Endodermal cell (in vitro differentiated cells): Measurements from ENCODE around the gene RAVER1. TPM values are rescaled to one million over a fixed set of nuclear protein-coding genes. Genes with fewer than 3 reads are reported as not detected.
"Not testable (repeated sequence)": the region's sequence is repeated elsewhere in the genome, so short reads cannot be mapped to it uniquely, and the experiment has no call there.

Experiments
- DNase-seq: peaks from one replicate; pipeline ENCODE4 v3.0.0-alpha.2; 2017
- H3K27ac ChIP-seq: 2 replicates; pipeline ENCODE4 v1.5.1; 2013; ENCODE audit warnings: mild to moderate bottlenecking, low read depth, low read length, moderate library complexity
- H3K27me3 ChIP-seq: 2 replicates; pipeline ENCODE4 v1.6.1; 2013; ENCODE audit warnings: mild to moderate bottlenecking, low read length, moderate library complexity; ENCODE audit not compliant: insufficient read depth, control insufficient read depth, poor library complexity, severe bottlenecking
- H3K36me3 ChIP-seq: 2 replicates; pipeline ENCODE4 v1.7.0; 2013; ENCODE audit warnings: mild to moderate bottlenecking, low read length, moderate library complexity; ENCODE audit not compliant: control insufficient read depth, insufficient read depth
- H3K4me1 ChIP-seq: one replicate; pipeline ENCODE4 v1.7.0; 2013; ENCODE audit warnings: low read length; ENCODE audit not compliant: control insufficient read depth, insufficient read depth
- H3K4me3 ChIP-seq: 2 replicates; pipeline ENCODE4 v1.5.1; 2013; ENCODE audit warnings: mild to moderate bottlenecking, low read length, moderate library complexity
- H3K9ac ChIP-seq: 2 replicates; pipeline ENCODE4 v1.6.1; 2013; ENCODE audit warnings: mild to moderate bottlenecking, low read length, moderate library complexity; ENCODE audit not compliant: poor library complexity, severe bottlenecking; ENCODE audit errors: extremely low read depth
- H3K9me3 ChIP-seq: 2 replicates; pipeline ENCODE4 v1.6.1; 2013; ENCODE audit warnings: mild to moderate bottlenecking, low read length, moderate library complexity; ENCODE audit not compliant: control insufficient read depth
- H3K27ac Mint-ChIP-seq: 2 replicates; pipeline ENCODE4 v1.8.0; 2020; ENCODE audit warnings: mixed read lengths
- H3K27me3 Mint-ChIP-seq: 2 replicates; pipeline ENCODE4 v1.8.0; 2021; ENCODE audit warnings: mild to moderate bottlenecking, mixed read lengths; ENCODE audit not compliant: insufficient read depth
- H3K36me3 Mint-ChIP-seq: 2 replicates; pipeline ENCODE4 v1.8.0; 2020; ENCODE audit warnings: low read depth, mixed read lengths
- H3K4me1 Mint-ChIP-seq: 2 replicates; pipeline ENCODE4 v1.8.0; 2020; ENCODE audit warnings: mixed read lengths
- H3K4me3 Mint-ChIP-seq: 2 replicates; pipeline ENCODE4 v1.8.0; 2020; ENCODE audit warnings: mild to moderate bottlenecking, moderate library complexity, mixed read lengths
- H3K9me3 Mint-ChIP-seq: 2 replicates; pipeline ENCODE4 v1.8.0; 2020; ENCODE audit warnings: mild to moderate bottlenecking, mixed read lengths
- whole genome bisulfite sequencing, 2 experiments: methylation state at CpG; one replicate each; pipeline versions ENCODE4 v1.1.5 to v1.1.7; 2013; ENCODE audit warnings: missing lambda C conversion rate in 2 of 2, mixed read lengths in 1 of 2; ENCODE audit not compliant: insufficient coverage in 1 of 2, insufficient read length in 1 of 2; 5-methylcytosine and 5-hydroxymethylcytosine counted together
- total RNA-seq, 2 donors: library from RNA; stranded (reverse); fragmentation: NEBNext Ultra II Directional in 1 of 2; extraction: Animal tissue kit (Norgen Biotek cat#: 25700) in 1 of 2; gene quantifications; 2 replicates in 1 of 2; 3 replicates in 1 of 2; pipeline ENCODE4 v1.2.1, GENCODE V29; 2021
- TF ChIP-seq, protein P1 (sequence below): fragments of 200-600 bp; sonication (generic); conservative IDR thresholded peaks from 2 replicates; pipeline ENCODE4 v1.5.0; 2021; ENCODE audit warnings: antibody characterized with exemption, mild to moderate bottlenecking

RAVER1 gene
- total RNA-seq, 2 donors from 2014 or later, result 53.1 to 64.7 TPM

DNA sequence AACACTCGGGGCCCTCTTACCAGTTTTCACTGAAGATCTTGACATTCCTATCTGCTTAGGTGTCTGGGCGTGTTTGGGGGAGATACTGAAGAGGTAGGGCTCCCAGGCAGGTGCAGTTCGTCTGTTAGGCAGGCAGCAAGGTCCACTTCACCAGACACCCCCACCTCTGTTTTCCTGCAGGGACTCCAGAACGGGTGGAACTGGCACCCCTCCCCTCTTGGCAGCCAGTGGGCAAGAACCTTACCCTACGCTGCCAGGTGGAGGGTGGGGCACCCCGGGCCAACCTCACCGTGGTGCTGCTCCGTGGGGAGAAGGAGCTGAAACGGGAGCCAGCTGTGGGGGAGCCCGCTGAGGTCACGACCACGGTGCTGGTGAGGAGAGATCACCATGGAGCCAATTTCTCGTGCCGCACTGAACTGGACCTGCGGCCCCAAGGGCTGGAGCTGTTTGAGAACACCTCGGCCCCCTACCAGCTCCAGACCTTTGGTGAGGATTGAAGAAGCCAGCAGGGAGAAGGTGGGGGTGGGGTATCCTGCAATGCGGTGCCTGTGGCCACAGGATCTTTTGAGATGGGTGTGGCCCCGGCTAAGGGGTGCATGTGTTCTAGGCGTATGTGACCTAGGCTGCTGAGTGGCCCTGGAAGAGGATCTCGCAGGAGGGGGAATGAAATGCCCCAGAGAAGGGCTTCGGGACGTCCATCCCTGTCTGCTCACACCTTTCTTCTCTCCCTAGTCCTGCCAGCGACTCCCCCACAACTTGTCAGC is 49.8 kb downstream of the RAVER1 start:
- H3K27me3 ChIP-seq, result peaks cover 33% of the 10 kb centered on the region
- no peak for DNase-seq
- H3K4me3 ChIP-seq, result no peak overlapping the region
- no peaks in the 10 kb centered on the region for H3K9me3 ChIP-seq
- H3K4me1 ChIP-seq, result no peaks in the 10 kb centered on the region
- Mint-ChIP-seq H3K9me3 (peaks cover 2% of the 10 kb centered on the region), H3K27ac (no peak overlapping the region), H3K36me3 (no peaks in the 10 kb centered on the region), H3K27me3 (peaks cover 39% of the 10 kb centered on the region), H3K4me1 (no peaks in the 10 kb centered on the region), H3K4me3 (no peak overlapping the region)
- no peak overlapping the region for H3K9ac ChIP-seq
- 83 to 86% methylated on average over 13 to 23 of the region's 23 CpGs for WGBS, 2 experiments
- H3K27ac ChIP-seq, result no peak overlapping the region
- TF ChIP-seq, protein P1, sequence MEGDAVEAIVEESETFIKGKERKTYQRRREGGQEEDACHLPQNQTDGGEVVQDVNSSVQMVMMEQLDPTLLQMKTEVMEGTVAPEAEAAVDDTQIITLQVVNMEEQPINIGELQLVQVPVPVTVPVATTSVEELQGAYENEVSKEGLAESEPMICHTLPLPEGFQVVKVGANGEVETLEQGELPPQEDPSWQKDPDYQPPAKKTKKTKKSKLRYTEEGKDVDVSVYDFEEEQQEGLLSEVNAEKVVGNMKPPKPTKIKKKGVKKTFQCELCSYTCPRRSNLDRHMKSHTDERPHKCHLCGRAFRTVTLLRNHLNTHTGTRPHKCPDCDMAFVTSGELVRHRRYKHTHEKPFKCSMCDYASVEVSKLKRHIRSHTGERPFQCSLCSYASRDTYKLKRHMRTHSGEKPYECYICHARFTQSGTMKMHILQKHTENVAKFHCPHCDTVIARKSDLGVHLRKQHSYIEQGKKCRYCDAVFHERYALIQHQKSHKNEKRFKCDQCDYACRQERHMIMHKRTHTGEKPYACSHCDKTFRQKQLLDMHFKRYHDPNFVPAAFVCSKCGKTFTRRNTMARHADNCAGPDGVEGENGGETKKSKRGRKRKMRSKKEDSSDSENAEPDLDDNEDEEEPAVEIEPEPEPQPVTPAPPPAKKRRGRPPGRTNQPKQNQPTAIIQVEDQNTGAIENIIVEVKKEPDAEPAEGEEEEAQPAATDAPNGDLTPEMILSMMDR, result no peak
- H3K36me3 ChIP-seq, result no peaks in the 10 kb centered on the region

DNA sequence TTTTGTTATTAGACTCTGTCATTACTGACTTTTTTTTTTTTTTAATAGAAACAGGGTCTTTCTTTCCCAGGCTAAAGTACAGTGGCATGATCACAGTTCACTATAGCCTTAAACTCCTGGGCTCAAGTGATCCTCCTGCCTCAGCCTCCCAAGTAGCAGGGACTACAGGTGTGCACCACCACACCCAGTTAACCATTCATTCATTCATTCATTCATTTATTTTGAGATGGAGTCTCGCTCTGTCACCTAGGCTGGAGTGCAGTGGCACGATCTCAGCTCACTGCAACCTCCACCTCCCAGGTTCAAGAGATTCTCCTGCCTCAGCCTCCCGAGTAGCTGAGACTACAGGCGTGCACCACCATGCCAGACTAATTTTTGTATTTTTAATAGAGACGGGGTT is 51.3 kb downstream of the RAVER1 start:
- H3K4me1 ChIP-seq, H3K9me3 Mint-ChIP-seq, H3K4me1 Mint-ChIP-seq, H3K4me3 Mint-ChIP-seq, H3K36me3 Mint-ChIP-seq, H3K9me3 ChIP-seq, H3K36me3 ChIP-seq, H3K27ac Mint-ChIP-seq, H3K9ac ChIP-seq, H3K27ac ChIP-seq, DNase-seq, H3K4me3 ChIP-seq: not testable (repeated sequence)
- H3K27me3 Mint-ChIP-seq, result peaks cover 25% of the 10 kb centered on the region
- 94 to 95% methylated on average over 5 of the region's 5 CpGs for WGBS, 2 experiments
- peaks cover 19% of the 10 kb centered on the region for H3K27me3 ChIP-seq

DNA sequence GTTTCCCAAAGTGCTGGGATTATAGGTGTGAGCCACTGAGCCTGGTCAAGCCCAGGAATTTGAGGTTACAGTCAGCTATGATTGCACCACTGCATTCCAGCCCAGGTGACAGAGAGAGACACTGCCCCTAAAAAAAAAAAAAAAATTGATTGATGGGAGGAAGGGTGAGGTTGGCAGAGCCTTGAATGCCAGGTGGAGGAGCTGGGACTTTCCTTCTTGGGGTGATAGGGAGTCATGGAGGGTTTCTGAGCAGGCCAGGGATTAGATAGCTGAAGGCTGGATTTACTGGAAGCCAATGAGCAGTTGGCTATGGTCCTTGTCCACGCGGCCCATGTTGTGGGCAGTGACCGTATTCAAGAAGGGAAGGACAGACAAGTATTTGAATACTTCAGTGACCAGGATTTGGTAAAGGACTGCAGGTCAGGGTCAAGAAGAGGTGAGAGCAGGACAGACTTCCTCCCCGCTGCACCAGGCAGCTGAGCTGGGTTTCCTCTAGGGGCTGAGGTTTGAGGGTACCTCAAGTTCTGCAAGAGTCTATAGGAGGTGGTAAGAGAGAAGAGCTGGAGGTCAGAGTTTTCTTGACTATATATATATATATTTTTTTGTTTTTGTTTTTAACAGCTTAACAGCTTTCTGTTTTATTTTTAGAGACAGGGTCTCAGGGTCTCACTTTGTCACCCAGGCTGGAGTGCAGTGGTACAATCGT is 53.4 kb downstream of the RAVER1 start:
- Mint-ChIP-seq H3K9me3 (no peaks in the 10 kb centered on the region), H3K27me3 (peaks cover 7% of the 10 kb centered on the region), H3K36me3 (no peaks in the 10 kb centered on the region), H3K27ac (no peak overlapping the region), H3K4me3 (no peak overlapping the region), H3K4me1 (no peaks in the 10 kb centered on the region)
- no peak overlapping the region for H3K4me3 ChIP-seq
- H3K27me3 ChIP-seq, result no peaks in the 10 kb centered on the region
- DNase-seq, result no peak
- H3K4me1 ChIP-seq, result no peaks in the 10 kb centered on the region
- 89 to 97% methylated on average over 3 to 5 of the region's 5 CpGs for WGBS, 2 experiments
- TF ChIP-seq, protein P1, result no peak
- no peaks in the 10 kb centered on the region for H3K9me3 ChIP-seq
- no peaks in the 10 kb centered on the region for H3K36me3 ChIP-seq
- H3K27ac ChIP-seq, result no peak overlapping the region
- no peak overlapping the region for H3K9ac ChIP-seq
